ENCODE results near the gene ZGPAT. TPM values are rescaled to one million over a fixed set of nuclear protein-coding genes. Genes with fewer than 3 reads are reported as not detected.

The ZGPAT gene
- total and polyA plus RNA-seq, 9 of the 15 experiments (the other 6 are each of a cell fraction or from before 2014, with no cell fraction given), result 0.14 to 26.6 (median 7.4) TPM

GRCh38 chr20:63752411-63753101 lies 44.7 kb downstream of the ZGPAT start (continued):
- TF ChIP-seq L3MBTL2 (IDR thresholded peaks at IDR 0.05), result peak; percentile 18; the same call in 1 of the 2 replicates

DNA sequence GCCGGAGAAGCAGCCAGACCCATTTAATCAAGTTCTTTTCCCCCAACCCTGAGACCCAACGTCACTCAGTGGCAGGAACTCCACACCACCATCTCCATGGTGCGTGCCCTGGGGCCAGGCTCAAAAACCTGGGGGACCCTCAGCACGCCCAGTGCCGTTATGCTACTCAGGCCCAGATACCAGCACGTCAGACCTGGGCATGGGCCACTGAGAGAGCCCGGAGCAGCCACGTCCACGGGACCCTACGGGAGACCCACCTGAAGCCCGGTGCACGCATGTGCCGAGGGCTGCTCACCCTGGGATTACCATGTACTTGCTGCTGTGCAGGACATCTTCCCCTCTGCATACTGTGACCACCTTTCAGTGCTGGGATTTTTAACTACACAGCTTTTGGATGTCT lies 45.5 kb downstream of the ZGPAT start:
- Histone ChIP-seq H4K20me1 (replicated peaks; ENCODE audit: control insufficient read depth, insufficient read depth, low read length) (no peaks in the 10 kb centered on the region), H3K27ac (ENCODE audit: extremely low read depth, low read depth, low read length) (no peak overlapping the region), H3K4me1 (replicated peaks in 1 of 2; ENCODE audit: control insufficient read depth in 2 of 2, insufficient read depth in 2 of 2, low read length in 2 of 2) (peaks cover 9 to 48% of the 10 kb centered on the region in 2 experiments), H3K9me1 (ENCODE audit: control insufficient read depth, insufficient read depth, low read length) (no peaks in the 10 kb centered on the region), H3K4me3 (no peak overlapping the region), H3K9ac (ENCODE audit: insufficient read depth in 1 of 2, low read depth in 2 of 2, low read length in 2 of 2) (no peak overlapping the region), H3K9me3 (replicated peaks; ENCODE audit: control insufficient read depth, insufficient read depth, low read depth, low read length) (no peaks in the 10 kb centered on the region), H3K27me3 (ENCODE audit: control insufficient read depth in 2 of 2, insufficient read depth in 2 of 2, low read length in 2 of 2) (no peaks in the 10 kb centered on the region), H2AFZ (ENCODE audit: low read depth, low read length) (no peak overlapping the region), H3K4me2 (ENCODE audit: insufficient read depth, low read length) (no peak overlapping the region), H3K79me2 (ENCODE audit: control insufficient read depth, insufficient read depth, low read length) (no peaks in the 10 kb centered on the region), H3K36me3 (ENCODE audit: control insufficient read depth, insufficient read depth, low read length) (no peaks in the 10 kb centered on the region)
- DNase-seq (ENCODE audit: extremely low read depth in 1 of 4, low spot score in 3 of 4), result no peak
- ChIA-PET CTCF (ENCODE audit: low intra/inter-chr PET ratio) (no interaction called here), POLR2A (no interaction called here)
- BruUV-seq (replicated peaks), result no TSS peak
- WGBS (ENCODE audit: insufficient coverage, low coverage, missing lambda C conversion rate), result 74% methylated on average over 13 of the region's 13 CpGs
- no peak for FAIRE-seq
- TF ChIP-seq TCF3 (CRISPR knock-in tag; IDR thresholded peaks at IDR 0.05), result no peak
- TF ChIP-seq CBX2 (IDR thresholded peaks at IDR 0.05; ENCODE audit: insufficient read depth, low read length, poor library complexity, severe bottlenecking), result no peak
- intact Hi-C loops (cut with micrococcal nuclease) (no loop called here), in situ Hi-C loops (cut with MboI) (no loop called here)
- ATAC-seq, result no peak

DNA sequence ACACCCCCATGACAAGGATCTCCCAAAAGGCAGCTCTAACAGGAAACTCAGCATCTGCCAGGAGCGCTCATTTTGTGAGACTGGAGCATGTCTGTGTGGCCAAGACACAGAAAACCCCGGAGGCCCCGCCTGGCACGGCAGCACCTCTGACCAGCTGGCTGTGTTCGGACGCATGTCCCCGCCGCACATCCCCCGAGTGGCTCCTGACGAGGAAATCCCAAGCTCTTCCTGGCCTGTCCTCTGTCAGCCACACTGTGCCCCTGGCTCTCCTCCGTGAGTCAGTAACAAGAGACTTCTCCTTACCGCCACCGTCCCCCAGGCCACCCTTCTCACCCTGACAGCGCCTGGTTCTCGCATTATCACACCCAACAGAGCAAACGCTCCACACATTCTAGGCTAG lies 46.2 kb downstream of the ZGPAT start:
- POLR2A ChIA-PET, result interaction anchor here (0.6 kb wide), 1 partner anchor 14 kb away, joined by 3 read pairs; no protein-coding TSS in a partner anchor
- intact Hi-C loops (cut with micrococcal nuclease), result no loop called here

More for the DNA sequence above, 46.2 kb downstream of the ZGPAT start:
- H3K9me3 ChIP-seq (replicated peaks; ENCODE audit: control insufficient read depth, insufficient read depth, low read depth, low read length), result no peaks in the 10 kb centered on the region
- FAIRE-seq (no peak), DNase-seq (ENCODE audit: extremely low read depth in 1 of 4, low spot score in 3 of 4) (no peak), ATAC-seq (no peak)
- TF ChIP-seq MYC (IDR thresholded peaks at IDR 0.05; ENCODE audit: low read depth, low read length) (no peak), MYC (CRISPR knock-in tag; IDR thresholded peaks at IDR 0.05; ENCODE audit: borderline replicate concordance, low read depth) (no peak), ZBTB33 (CRISPR knock-in tag; IDR thresholded peaks at IDR 0.05) (peak; percentile 85)
- in situ Hi-C loops (cut with MboI), result no loop called here
- no peak overlapping the region for H3K4me3 ChIP-seq
- no peak overlapping the region for H3K27ac ChIP-seq (ENCODE audit: extremely low read depth, low read depth, low read length)
- H3K79me2 ChIP-seq (ENCODE audit: control insufficient read depth, insufficient read depth, low read length), result no peaks in the 10 kb centered on the region
- no peaks in the 10 kb centered on the region for H3K27me3 ChIP-seq (ENCODE audit: control insufficient read depth in 2 of 2, insufficient read depth in 2 of 2, low read length in 2 of 2)
- WGBS (ENCODE audit: insufficient coverage, low coverage, missing lambda C conversion rate), result 50% methylated on average over 16 of the region's 16 CpGs
- CTCF ChIA-PET (ENCODE audit: low intra/inter-chr PET ratio), result no interaction called here
- no peaks in the 10 kb centered on the region for H3K9me1 ChIP-seq (ENCODE audit: control insufficient read depth, insufficient read depth, low read length)
- no peaks in the 10 kb centered on the region for H4K20me1 ChIP-seq (replicated peaks; ENCODE audit: control insufficient read depth, insufficient read depth, low read length)
- no peak overlapping the region for H3K4me2 ChIP-seq (ENCODE audit: insufficient read depth, low read length)
- H3K4me1 ChIP-seq (replicated peaks in 1 of 2; ENCODE audit: control insufficient read depth in 2 of 2, insufficient read depth in 2 of 2, low read length in 2 of 2), result peaks cover 9 to 45% of the 10 kb centered on the region in 2 experiments
- H3K9ac ChIP-seq (ENCODE audit: insufficient read depth in 1 of 2, low read depth in 2 of 2, low read length in 2 of 2), result no peak overlapping the region
- no peaks in the 10 kb centered on the region for H3K36me3 ChIP-seq (ENCODE audit: control insufficient read depth, insufficient read depth, low read length)
- BruUV-seq (replicated peaks), result no TSS peak
- H2AFZ ChIP-seq (ENCODE audit: low read depth, low read length), result no peak overlapping the region
